GM18520 (cell line): Measurements from ENCODE around the gene PSMG4.

Source experiments
- ATAC-seq: cut with Tn5 transposase; IDR thresholded peaks from one replicate; pipeline ENCODE4 v1.9.1; 2021; ENCODE audit not compliant: unreplicated experiment

PSMG4 gene

DNA sequence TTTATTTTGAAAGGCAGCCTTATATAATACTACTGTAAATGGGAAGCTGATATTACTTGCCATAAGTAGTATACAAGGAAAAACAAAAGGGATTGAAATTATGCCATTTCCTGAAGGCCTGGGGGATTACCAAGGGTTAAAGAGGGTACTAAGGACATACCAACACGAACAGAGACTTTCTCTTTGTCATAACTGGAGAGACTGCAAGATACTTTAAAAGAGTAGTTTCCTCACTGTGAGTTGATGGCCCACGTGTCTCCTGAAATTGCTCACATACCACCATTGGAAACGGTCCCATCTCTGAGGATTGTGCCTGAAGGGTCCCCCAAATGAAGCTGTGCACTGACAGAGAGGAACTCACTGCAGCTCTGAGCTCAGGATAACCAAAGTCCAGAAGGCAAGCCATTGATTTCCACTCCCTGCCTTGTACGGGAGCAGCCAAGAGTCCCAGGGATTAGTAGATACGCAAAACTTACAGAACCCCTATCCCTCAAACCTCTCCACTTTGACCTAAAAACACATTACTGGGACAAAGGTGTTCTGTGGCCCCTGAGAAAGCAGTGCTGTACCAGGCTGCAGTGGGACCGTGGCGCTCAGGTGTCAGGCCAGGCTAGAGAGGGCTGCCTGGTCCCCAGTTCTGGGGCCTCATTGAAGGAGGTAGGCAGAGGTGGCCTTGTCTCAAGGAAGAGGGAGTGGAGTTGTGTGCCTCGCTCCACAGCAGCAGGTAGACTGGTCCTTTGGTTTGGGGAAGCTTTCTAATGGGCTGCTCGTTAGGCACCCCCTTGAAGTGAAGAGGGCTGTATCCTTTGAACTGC is 15.2 kb downstream of the PSMG4 start:
- no peak for ATAC-seq

GRCh38 chr6:3276174-3277167 is 17.7 kb downstream of the PSMG4 start:
- ATAC-seq, result no peak

DNA sequence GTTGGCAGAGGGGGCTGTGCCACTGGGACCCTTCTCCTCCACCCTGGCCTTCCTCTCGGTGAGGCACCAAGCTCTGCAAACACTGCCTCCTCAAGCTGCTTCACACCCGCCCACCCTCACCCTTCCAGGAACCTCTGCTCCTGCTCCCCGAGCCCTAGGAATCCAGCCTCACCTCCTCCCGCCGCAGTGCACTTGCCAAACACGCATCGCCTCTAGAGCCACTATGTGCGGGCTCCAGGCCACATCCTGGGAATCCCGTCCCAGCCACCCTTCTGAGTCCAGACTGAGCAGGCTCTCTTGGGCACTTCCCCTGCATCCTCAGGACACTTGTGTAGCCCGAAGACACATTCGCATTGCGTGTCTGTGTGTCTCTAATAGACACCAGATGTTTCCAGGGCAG is 18.5 kb downstream of the PSMG4 start:
- ATAC-seq, result no peak

GRCh38 chr6:3277851-3278416 is 19.2 kb downstream of the PSMG4 start:
- ATAC-seq, result no peak

DNA sequence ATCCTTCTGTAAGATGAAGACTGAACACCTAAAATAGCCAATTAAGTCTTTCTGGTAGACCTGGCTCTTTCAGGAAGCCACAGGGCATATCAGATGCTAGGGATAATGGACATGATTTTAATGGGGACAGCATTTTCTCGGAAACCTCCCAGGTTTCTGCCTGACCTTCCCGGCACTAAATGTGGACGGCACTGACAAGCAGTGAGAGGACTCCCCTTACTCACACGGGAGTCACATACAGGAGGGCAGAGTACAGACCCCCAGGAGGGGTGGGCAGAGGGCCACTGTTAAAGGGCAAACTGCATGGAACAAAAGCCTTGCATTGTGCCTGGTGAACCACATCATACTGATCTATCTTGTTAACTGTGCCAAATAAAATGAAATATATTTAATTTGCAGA is 19.9 kb downstream of the PSMG4 start:
- no peak for ATAC-seq

DNA sequence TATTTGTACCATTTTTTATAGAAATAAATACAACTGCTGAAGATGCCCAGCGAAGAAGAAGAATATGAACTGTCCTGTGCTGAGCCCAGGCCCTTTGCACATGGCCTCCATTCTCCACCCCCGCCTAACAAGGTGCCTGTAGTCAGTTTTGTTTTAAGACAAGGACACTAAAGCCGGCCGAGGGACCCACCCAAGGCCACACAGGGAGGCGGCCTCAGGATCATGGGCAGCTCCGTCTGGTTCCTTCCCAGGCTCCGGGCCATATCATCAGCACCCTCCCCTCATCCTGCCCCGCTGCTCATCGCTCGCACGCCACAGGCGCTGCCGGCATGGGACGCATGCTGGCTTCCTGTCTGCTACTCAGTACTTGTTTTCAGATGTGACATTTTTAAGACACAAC is 21.3 kb downstream of the PSMG4 start:
- no peak for ATAC-seq

GRCh38 chr6:3280866-3281465 is 22.2 kb downstream of the PSMG4 start:
- ATAC-seq, result no peak

DNA sequence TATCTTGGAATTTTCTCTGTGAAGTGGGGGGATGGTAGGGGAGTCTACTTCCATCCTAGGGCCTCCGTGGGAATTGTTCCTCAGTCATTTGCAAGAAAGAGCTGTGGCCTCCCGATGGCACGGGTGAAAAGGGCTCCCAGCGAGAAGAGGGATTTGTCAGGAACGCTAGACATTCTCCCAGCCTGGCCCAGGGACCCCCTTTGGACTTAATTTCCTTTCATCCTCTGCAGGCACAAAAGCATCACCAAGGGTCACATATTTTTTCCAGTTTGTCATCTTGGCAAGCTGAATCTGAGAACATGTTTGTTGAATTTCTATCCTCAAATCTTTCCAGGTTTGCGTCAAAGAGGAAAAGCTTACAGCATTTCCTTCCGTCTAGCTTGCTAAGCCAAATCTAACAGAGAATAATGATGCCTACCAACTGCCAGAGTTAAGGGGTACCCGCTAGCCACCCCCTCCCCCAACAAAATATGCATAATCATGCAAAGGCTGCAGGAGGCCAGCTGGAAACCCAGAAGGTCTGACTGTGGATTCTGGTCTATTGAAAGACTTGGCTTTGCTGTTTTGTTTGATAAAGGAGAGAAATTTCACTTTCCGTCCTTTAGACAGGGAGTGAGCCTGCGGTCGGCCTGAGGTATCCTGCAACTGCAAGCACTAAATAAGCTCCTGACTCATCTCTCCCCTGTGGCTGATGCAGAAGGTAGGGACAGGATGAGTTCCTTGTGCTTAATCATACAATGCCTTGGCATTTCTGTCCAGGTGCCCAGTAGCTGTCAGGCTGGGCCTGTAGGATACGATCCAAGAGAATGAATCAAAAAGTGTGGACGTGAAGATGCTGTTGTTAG is 23.1 kb downstream of the PSMG4 start:
- ATAC-seq, result no peak

DNA sequence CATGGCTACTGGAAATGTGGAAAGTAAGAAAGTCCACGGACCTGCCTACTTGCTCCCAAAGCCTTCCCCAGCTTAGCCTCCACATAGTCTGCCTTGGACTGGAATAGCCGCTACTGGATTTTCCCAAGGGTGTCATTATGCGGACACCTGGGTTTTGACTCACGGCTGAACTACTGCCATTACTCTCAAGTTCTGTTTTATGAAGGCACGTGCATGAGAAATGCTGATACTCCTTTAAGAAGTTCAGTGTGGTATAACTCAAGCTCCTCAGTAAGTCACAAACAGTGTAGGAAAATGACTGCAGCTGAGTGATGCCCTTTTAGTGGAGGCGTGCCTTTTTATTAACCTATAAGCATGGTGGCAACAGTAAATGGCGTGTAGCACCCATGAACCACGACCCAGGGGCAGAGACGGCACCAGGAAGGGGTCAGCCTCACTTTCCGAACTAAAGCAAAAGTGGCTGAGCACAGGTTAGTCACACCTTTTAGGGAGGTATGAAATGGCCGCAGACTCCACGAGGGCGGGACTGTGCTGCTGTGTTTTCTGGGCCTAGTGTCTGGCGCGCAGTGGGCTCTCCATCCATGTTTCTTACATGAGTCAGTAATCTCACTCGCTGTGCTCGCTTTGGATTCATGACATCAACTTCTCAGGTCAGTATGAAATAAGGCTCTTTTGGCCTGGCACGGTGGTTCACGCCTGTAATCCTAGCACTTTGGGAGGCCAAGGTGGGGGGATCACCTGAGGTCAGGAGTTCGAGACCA is 23.9 kb downstream of the PSMG4 start:
- no peak for ATAC-seq

GRCh38 chr6:3283241-3283640 is 24.5 kb downstream of the PSMG4 start:
- ATAC-seq, result no peak

DNA sequence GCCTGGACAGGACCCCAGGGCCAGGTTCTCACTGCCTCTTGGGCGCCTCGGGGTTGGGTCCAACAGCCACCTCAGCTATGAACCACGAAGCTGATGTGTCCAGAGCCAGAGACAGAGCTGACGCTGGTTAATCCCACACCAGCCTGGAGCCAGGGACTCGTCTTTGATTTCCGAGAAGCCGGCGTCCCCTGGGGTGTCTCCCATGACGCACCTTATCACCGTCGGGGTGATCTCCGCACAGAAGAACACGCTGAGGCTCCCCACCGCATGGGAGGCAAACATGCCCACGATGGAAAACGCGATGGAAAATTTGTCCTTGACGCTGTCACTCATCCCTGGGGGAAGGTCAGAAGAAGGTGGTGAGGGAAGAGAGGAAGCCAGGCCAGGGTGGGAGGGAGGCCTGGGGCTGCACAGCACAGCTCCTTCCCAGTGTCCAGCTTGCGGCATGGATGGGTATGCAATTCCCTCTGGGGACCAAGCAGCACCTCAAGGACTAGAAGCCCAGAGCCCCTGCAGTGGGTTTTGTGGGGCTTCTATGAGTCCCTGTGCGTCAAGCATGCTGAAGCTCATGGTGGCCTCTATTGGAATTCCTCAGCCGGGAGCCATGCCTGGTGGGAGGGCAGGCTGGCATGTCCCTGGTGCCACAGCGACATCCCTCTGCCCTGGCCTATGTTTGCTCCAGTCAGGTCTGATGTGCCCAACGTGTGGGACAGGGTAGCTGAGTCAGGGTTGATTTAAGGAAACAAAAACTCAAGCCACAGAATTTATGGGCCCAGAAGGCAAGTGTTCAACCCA is 25.1 kb downstream of the PSMG4 start:
- ATAC-seq, result no peak

GRCh38 chr6:3284436-3284876 is 25.7 kb downstream of the PSMG4 start:
- no peak for ATAC-seq

DNA sequence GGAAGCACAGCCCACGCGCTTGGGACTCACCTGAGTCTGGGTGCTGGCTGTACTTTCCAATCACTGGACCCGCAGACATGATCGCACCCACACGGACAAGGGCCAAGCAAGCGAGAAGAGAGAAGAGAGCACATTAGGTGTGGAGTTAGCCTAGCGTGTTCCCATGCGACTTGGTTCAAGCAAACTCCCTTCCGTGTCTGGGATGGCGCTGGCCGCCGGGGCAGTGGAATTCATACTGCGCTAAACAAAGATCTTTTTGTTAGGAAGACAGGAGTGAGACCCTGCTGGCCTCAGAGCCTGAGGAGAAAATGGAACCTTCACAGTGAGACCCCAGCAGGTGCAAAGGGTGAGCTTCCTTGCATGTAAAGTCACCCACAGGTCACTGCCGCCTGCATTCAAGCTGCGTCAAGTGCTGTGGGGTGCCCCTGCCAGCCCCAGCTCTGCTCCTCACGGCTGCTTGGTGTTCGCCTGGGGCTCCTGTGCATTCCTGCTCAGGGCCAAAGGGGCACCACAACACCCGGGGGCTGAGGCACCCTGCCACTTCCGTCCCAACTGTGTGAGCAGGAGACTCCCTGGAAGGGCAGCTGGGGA is 26.4 kb downstream of the PSMG4 start:
- no peak for ATAC-seq

GRCh38 chr6:3285732-3286131 is 27.0 kb downstream of the PSMG4 start:
- no peak for ATAC-seq

DNA sequence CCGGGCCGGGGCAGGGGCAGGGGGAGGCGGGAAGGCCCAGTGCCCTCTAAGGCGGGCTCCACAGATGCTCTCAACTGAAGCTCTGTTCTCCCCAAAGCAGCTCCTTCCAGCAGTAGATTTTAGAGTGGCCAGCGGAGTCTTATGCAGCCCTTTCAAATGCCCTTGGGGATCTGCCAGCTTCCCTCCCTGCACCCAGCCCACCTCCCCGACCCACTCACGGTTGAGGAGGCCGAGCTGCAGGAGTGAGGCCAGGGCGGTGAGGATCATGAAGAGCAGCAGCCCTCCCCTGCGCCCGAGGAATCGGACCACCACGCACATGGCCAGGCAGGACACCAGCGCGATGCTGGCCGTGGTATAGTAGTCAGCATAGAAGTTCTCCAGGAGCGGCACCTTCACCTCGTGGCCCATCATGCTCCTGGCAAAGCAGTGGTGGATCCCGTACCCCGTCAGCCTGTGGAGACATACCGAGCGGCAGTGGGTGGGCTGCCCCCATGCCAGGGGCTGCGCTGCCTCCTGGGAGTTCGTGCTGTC is 28.0 kb downstream of the PSMG4 start:
- no peak for ATAC-seq

- ATAC-seq, result no peak
These were observed 28.6 kb downstream of the PSMG4 start for GRCh38 chr6:3287308-3287707.

DNA sequence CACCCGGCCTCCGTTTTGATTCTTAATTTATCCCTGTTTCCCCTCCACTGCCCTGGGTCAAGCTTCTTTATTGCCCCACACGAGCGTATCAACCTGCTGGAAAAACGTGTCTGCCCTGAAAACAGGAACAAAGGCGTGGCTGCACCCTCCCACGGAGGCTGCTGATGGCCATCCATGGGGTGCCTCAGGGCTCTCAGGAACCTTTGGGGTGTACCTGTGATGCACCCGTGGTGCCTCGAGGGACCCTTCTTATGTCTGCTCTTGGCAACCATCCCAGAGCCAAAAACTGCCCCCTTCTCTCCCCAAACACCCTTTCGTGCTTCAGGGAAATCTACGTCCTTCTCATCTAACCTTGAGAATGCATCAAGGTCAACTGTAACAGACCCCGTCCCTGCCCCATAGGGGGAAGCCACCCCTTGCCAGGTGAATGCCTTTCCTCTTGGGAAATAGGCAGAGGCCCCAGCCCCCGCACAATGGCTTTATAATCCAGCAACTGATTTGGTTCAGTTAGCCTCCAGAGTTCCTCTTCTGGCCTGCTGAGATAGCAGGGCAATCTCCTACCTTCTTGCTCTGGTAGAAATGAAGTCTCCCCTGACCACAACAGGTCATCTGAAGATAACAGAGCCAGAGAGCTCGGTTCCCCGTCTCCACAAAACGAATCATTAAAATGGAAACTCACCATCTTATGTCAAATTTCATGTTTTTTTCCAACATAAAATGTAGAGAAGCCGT is 29.4 kb downstream of the PSMG4 start:
- ATAC-seq, result no peak
